Stimulated activated CD4-positive, alpha-beta T cell treated with anti-CD3 and anti-CD28 coated beads, Interleukin-2, amount 100 ng/mL, for 48 hours (primary cell): Measurements from ENCODE around the gene MFN2.
"Not testable (repeated sequence)": the region's sequence is repeated elsewhere in the genome, so short reads cannot be mapped to it uniquely, and the experiment has no call there.

Experiments
- DNase-seq, 2 donors: peaks; one replicate each; pipeline ENCODE4 v3.0.0-alpha.2; 2020

Gene MFN2

DNA sequence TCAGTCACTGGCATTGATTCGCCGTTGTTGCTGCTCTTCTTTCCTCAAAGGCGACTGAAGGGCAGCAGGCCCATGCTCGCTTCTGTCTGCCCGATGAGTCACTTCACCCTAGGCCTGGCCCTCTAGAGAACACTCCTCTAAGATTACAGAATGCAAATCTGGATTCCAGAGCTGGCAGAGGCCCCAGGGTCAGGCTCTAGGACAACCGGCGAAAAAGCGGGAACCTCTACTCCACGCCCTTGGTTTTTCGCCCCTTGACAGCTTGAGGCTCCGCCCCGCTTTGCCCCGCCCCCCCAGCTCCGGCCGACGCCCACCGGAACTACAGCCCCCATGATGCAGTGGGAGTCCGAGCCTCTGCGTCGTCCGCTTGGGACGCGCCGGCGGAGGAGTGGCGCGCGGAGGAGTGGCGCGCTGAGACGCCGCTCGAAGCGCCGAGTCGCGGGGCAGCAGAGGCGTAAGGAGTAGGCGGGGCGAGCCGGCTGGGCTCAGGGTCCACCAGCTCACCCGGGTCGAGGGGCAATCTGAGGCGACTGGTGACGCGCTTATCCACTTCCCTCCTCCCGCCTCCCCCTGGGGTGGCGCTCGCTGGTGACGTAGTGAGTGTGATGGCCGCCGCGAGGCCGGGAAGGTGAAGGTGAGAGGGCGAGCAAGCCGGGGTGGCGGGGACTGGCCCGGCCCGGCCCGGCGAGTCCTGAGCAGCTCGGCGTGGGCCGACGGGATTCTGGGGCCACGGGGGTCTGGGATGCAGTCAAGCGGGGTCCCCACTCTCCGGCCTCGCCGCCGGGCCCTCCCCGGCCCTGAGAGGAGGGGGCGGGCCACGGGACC, at the start of gene MFN2:
Gene MFN2, plus strand, starts transcription at position 594 of the 825 bp plus-strand sequence. CDS start 8,725 bp downstream, outside the sequence.
- peak; percentile 84 to 86 for DNase-seq

DNA sequence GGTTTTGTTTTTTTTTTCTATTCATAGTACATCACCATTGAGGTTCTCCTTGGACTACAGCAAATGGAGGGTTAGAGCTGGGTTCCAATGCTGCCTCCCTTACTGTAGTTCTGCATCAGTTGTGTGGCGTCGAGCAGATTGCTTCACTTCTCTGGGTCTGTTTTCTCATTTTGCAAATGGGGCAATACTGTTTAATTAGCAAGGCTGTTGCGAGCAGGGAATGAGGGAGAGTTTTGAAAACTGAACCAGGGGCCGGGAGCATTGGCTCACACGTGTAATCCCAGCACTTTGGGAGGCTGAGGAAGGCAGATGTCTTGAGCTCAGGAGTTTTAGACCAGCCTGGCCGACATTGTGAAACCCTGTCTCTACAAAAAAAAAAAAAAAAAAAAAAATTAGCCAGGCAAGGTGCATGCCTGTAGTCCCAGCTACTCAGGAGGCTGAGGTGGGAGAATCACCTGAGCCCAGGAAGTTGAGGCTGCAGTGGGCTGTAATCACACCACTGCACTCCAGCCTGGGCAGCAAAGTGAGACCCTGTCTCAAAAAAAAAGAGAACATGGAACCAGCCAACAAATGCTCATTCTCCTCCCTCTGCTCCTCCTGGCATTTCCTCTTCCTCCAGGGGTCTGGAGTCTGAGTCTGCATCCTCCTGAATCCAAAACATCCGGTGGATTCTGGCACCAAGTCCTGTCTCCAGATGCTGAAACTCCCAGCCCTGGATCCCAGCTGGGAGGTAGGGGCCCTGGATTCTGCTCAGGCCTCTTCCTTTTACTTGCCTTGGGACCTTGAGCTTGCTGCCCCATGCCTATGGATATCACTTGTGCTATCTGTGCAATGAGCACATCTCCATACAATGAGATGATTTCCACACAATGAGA, 49.4 kb upstream of the MFN2 start:
- no peak for DNase-seq

DNA sequence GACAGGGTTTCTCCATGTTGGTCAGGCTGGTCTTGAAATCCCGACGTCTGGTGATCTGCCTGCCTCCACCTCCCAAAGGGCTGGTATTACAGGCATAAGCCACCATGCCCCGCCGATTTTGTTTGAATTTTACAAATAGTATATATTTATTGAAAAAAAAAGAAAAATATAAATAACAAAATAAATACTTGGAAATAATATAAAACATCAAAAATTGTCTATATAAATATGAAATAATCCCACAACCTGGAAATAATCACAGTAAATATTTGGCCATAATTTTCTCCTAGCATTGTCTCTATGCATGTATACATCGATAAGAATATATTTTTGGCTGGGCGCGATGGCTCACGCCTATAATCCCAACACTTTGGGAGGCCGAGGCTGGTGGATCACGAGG, 48.4 kb upstream of the MFN2 start:
- no peak for DNase-seq

DNA sequence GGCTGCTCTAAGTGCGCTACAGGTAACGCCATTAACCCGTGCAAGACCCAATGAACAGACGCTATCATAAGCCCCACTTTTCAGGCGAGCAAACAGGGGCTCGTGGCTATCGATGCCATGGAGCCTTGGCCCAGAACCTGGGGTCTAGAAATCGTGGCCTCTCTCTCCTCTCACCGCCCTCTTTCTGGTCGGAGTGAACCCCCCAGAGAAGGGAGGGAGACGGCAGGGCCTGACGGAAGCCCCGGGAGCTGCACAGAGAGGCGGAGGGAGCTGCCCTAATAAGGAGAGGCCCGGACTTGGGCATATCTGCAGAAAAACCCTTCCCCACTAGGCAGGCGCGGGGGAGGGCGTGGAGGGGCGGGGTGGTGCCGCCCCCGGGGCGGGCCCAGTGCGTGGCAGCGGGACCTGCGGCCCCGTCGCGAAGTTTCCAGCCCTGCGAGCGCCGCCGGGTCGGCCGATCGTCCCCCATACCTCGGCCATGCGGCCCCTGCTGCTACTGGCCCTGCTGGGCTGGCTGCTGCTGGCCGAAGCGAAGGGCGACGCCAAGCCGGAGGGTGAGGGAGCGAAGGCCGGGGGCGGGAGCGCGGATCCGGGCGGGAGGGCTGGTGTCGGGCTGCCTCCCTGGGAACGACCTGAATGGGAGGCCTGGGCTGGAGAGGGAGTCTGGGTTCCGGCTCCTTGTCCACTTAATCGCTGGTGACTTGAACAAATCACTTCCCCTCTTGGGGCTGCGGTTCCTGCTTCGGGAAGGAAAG, 45.8 kb upstream of the MFN2 start, which contains the start of gene PLOD1:
Gene PLOD1, plus strand, starts transcription at position 416 of the 755 bp plus-strand sequence. Its CDS starts 63 bp downstream, at position 479.
- peak; percentile 84 to 87 for DNase-seq

GRCh38 chr1:11935057-11935412, 45.2 kb upstream of the MFN2 start:
- DNase-seq: no peak

- not testable (repeated sequence) for DNase-seq
These were observed 44.5 kb upstream of the MFN2 start for GRCh38 chr1:11935733-11936132.

- no peak for DNase-seq
These were observed 41.3 kb upstream of the MFN2 start for GRCh38 chr1:11938722-11939526.

- not testable (repeated sequence) for DNase-seq
These were observed 40.5 kb upstream of the MFN2 start for GRCh38 chr1:11939794-11940193.

DNA sequence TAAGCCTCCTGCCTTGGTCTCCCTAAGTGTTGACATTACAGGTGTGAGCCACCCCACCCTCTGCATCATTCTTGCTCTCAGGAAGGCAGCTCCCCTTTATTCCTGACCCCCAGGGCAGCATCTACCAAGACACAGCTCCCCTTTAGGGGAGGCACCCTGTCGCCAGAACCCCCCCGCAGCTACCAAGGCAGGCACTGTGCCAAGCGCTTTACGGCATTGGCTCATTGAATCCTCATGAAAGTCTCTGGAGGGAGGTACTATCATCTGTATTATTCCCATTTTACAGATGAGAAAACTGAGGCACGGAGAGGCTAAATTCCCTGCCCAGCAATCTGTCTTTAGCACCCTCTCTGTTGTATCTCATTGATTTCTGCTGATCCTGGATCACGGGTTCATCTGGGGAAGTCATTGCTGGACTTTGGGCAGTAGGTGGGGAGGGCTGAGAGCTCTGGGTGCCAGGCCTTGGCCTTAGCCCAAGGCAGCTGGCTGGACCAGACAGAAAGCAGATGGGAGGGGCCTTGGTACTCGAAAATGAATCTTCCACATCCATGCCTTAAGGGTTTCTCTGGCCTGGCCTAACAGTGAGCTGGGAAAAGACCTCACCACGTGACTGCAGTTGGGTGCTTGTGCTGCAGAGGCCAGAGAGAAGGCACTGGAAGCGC, 39.9 kb upstream of the MFN2 start:
- no peak for DNase-seq

- DNase-seq: no peak
These were observed 38.0 kb upstream of the MFN2 start for GRCh38 chr1:11942280-11942679.

DNA sequence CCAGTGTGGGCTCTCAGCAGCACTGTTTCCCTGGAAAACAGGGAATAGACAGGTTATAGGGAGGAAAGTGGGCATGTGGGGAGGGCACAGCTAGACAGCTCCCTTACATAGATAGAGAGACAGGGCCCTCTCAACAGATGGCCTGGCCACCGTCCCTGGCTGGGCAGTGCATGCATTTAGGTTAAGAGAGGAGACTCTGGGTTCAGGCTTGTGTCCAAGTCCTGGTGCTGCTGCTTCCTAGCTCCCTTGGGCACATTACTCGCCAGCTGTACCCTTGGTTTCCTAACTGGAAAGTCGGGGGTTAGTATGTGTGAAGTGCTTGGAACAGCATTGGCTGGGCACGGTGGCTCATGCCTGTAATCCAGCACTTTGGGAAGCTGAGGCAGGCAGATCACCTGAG, 36.6 kb upstream of the MFN2 start:
- DNase-seq: no peak

- no peak for DNase-seq
These were observed 35.8 kb upstream of the MFN2 start for GRCh38 chr1:11944358-11944931.

- no peak for DNase-seq
These were observed 33.6 kb upstream of the MFN2 start for GRCh38 chr1:11946647-11947046.

DNA sequence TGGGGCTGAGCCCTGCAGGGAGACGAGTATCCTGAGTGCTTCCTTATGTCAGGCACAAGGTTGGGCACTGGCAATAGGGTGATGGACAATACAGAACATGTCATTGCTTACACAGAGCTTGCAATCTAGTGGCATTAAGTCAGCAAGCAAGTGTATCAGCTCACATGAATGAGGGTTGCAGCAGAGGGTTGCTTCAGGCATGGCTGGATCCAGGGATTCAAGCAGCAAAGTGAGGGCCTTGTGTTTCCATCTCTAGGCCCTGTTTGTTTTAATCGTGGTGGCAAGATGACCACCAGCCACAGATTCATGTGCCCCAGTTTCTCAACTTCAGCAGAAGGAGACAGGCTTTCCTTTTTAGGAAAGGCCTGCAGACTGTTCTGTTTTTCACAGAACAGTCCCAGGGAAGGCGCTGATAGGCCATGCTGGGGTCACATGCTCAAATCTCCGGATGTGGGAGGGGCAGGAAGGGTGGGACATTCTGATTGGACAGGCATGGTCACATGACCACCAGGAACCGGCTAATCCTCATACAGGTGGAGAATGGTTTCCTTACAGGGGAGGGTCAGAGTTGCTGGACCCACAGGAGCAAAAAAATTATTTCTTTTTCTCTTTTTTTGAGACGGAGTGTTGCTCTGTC, 31.3 kb upstream of the MFN2 start:
- no peak for DNase-seq

DNA sequence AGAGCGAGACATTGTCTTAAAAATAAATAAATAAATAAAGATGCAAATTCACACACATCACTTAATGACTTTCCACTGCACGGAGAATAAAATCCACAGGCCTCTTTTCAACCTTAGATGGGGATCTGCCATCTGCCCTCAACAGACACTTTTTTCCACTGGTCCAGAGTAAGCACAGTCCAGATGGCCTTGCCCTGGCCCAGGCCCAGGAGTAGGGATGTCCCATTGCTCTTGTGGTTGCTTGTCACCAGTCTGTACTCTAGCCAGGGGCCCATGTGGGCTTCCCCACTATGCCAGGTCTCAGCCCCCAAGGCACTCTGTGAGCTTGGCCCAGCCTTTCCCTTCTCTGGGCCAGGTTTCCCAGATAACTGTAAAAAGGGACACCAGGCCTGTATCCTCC, 28.3 kb upstream of the MFN2 start:
- DNase-seq: no peak

GRCh38 chr1:11952455-11953109, 27.7 kb upstream of the MFN2 start:
- DNase-seq: no peak

GRCh38 chr1:11955221-11955620, 25.0 kb upstream of the MFN2 start:
- DNase-seq: no peak

- no peak for DNase-seq
These were observed 22.8 kb upstream of the MFN2 start for GRCh38 chr1:11957398-11957797.

GRCh38 chr1:11957897-11958296, 22.3 kb upstream of the MFN2 start:
- no peak for DNase-seq

DNA sequence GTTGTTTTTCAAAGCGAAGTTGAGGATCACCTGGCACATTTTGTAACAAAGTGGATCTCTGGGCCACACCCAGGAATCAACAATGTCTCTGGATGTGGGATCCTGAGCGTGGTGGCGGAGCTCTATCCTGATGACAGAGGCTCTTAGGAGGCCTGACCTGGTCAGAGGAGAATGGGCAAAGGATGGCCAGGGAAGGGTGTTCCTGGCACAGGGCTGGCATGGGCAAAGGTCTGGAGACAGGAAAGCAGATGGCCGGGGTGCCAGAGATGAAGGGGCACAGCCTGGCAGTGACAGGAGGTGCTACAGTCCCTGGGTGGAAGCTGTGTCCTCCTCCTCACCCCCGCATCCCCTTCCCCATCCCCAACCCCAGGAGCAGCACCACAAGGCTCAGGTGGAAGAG, 20.0 kb upstream of the MFN2 start:
- no peak for DNase-seq
